ENCODE measurements around the gene RNF5. TPM values are rescaled to one million over a fixed set of nuclear protein-coding genes. Genes with fewer than 3 reads are reported as not detected.
"Not testable (repeated sequence)": the region's sequence is repeated elsewhere in the genome, so short reads cannot be mapped to it uniquely, and the experiment has no call there.

The RNF5 gene
- total and polyA plus RNA-seq, 2 donors (not counting 1 experiment from before 2014, with no cell fraction given) = 25.5 to 40.7 TPM

DNA sequence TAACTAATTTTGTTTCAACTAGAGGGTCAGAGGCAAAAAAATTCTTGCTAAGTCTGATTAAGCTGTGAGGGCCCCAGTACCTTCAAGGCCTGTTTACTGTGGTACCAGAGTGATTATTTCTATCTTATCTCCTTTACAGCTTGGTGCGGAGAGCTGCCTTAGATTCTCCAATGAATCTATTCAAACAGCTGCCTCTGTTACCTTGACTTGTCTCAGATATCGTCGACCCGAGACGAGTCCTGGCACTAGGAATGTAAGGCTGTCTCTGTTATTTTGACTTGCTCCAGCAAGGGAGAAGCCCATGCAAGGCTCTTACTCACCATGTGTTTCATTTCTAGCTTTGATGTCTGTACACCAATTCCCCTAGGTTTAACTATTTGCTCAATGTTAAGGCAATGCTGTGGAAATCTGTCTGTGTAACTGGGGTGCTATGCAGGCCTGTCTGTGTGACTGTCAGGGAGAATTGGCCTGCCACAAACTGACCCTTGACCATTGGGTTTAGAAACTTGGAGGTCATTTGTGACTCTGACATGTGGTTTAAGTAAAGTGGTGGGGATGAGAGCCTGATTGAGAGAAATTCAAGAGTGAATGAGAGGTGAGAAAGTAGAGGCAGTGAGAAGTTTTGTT lies 37.7 kb upstream of the RNF5 start:
- H3K4me3 ChIP-seq (ENCODE audit: control extremely low read depth in 1 of 5, extremely low read depth in 1 of 5, insufficient read depth in 1 of 5, low read depth in 2 of 5, low read length in 4 of 5) = no peak overlapping the region
- intact Hi-C loops (cut with micrococcal nuclease) = no loop called here
- no peaks in the 10 kb centered on the region for H4K20me1 ChIP-seq (ENCODE audit: control insufficient read depth, insufficient read depth, low read length, poor library complexity, severe bottlenecking)
- ATAC-seq (ENCODE audit: low read depth) = no peak
- H3K9me3 ChIP-seq (ENCODE audit: control extremely low read depth in 1 of 3, control insufficient read depth in 2 of 3, insufficient read depth in 1 of 3, low read length in 2 of 3) = no peaks in the 10 kb centered on the region
- no peak overlapping the region for H3K27ac ChIP-seq (ENCODE audit: low read length in 2 of 2)
- Mint-ChIP-seq H3K4me3 (no peak overlapping the region), H3K27me3 (peaks cover 12% of the 10 kb centered on the region), H3K27ac (no peak overlapping the region), H3K9me3 (ENCODE audit: insufficient read depth) (no peaks in the 10 kb centered on the region), H3K4me1 (no peaks in the 10 kb centered on the region)
- no peaks in the 10 kb centered on the region for H3K4me1 ChIP-seq (ENCODE audit: control insufficient read depth in 2 of 2, insufficient read depth in 2 of 2, low read length in 2 of 2)
- H3K27me3 ChIP-seq (replicated peaks in 1 of 4; ENCODE audit: control extremely low read depth in 1 of 4, control insufficient read depth in 3 of 4, insufficient read depth in 4 of 4, low read length in 3 of 4) = peaks cover 0 to 5% (median 2%) of the 10 kb centered on the region in 4 experiments
- no peaks in the 10 kb centered on the region for H3K36me3 ChIP-seq (replicated peaks in 1 of 2; ENCODE audit: control extremely low read depth in 1 of 2, control insufficient read depth in 1 of 2, extremely low read depth in 1 of 2, insufficient read depth in 2 of 2, low read length in 1 of 2)
- 100% methylated on average over 2 of the region's 5 CpGs for WGBS (ENCODE audit: insufficient coverage)
- CTCF ChIA-PET = interaction anchor here (0.7 kb wide), 1 partner anchor 142 kb away, joined by 3 read pairs; no protein-coding TSS in a partner anchor
- H3K4me2 ChIP-seq (replicated peaks; ENCODE audit: low read depth, low read length, poor library complexity, severe bottlenecking) = no peak overlapping the region
- no peak overlapping the region for H3K9ac ChIP-seq (ENCODE audit: low read length)
- no peak for TF ChIP-seq EZH2 (IDR thresholded peaks at IDR 0.05; ENCODE audit: borderline replicate concordance, insufficient read depth, low read depth, low read length, poor library complexity, severe bottlenecking)
- TF ChIP-seq CTCF (IDR thresholded peaks at IDR 0.05) = no peak
- no peak overlapping the region for H2AFZ ChIP-seq (ENCODE audit: insufficient read depth, low read depth, low read length, poor library complexity, severe bottlenecking)
- H3K79me2 ChIP-seq (ENCODE audit: control insufficient read depth, insufficient read depth, low read length) = no peaks in the 10 kb centered on the region
- no peak for DNase-seq
- POLR2A ChIA-PET = no interaction called here

- intact Hi-C loops (cut with micrococcal nuclease); H3K27ac Mint-ChIP-seq; H4K20me1 ChIP-seq (ENCODE audit: control insufficient read depth, insufficient read depth, low read length, poor library complexity, severe bottlenecking); H3K4me3 Mint-ChIP-seq; ATAC-seq (ENCODE audit: low read depth); H3K9me3 Mint-ChIP-seq (ENCODE audit: insufficient read depth); H3K27ac ChIP-seq (ENCODE audit: low read length in 2 of 2); H3K79me2 ChIP-seq (ENCODE audit: control insufficient read depth, insufficient read depth, low read length); H3K36me3 ChIP-seq (replicated peaks in 1 of 2; ENCODE audit: control extremely low read depth in 1 of 2, control insufficient read depth in 1 of 2, extremely low read depth in 1 of 2, insufficient read depth in 2 of 2, low read length in 1 of 2); H3K4me2 ChIP-seq (replicated peaks; ENCODE audit: low read depth, low read length, poor library complexity, severe bottlenecking); DNase-seq; H3K9ac ChIP-seq (ENCODE audit: low read length); H3K9me3 ChIP-seq (ENCODE audit: control extremely low read depth in 1 of 3, control insufficient read depth in 2 of 3, insufficient read depth in 1 of 3, low read length in 2 of 3); H2AFZ ChIP-seq (ENCODE audit: insufficient read depth, low read depth, low read length, poor library complexity, severe bottlenecking); POLR2A ChIA-PET; H3K4me3 ChIP-seq (ENCODE audit: control extremely low read depth in 1 of 5, extremely low read depth in 1 of 5, insufficient read depth in 1 of 5, low read depth in 2 of 5, low read length in 4 of 5): not testable (repeated sequence)
- CTCF ChIA-PET = interaction anchor here (0.6 to 0.7 kb wide), 2 partner anchors 25 to 54 kb away, joined by 3 read pairs; no protein-coding TSS in a partner anchor
- Mint-ChIP-seq H3K4me1 (peaks cover 12% of the 10 kb centered on the region), H3K27me3 (peaks cover 47% of the 10 kb centered on the region)
- peaks cover 12 to 14% of the 10 kb centered on the region in 2 donors for H3K4me1 ChIP-seq (ENCODE audit: control insufficient read depth in 2 of 2, insufficient read depth in 2 of 2, low read length in 2 of 2)
- no CpG with 5 or more reads among the region's 7 CpGs for WGBS (ENCODE audit: insufficient coverage)
- H3K27me3 ChIP-seq (replicated peaks in 1 of 4; ENCODE audit: control extremely low read depth in 1 of 4, control insufficient read depth in 3 of 4, insufficient read depth in 4 of 4, low read length in 3 of 4) = peaks cover 0 to 28% (median 16%) of the 10 kb centered on the region in 4 experiments
Observed at GRCh38 chr6:32144238-32144637, 34.0 kb upstream of the RNF5 start.

Data from B cell (primary cell).